GM12874 (cell line): ENCODE data around the gene SLAIN2.
A peak's percentile ranks its signal among the peaks of the same experiment; 100 is the strongest.

Source experiments
- CTCF ChIP-seq: IDR thresholded peaks from 2 replicates; pipeline ENCODE4 v1.5.1; 2011; ENCODE audit warnings: low read depth, mild to moderate bottlenecking, control low read depth, low read length, moderate library complexity; ENCODE audit not compliant: insufficient read depth

SLAIN2 gene

GRCh38 chr4:48428926-48429325, 87.6 kb downstream of the SLAIN2 start:
- TF ChIP-seq CTCF: no peak

GRCh38 chr4:48429709-48430474, 88.6 kb downstream of the SLAIN2 start:
- no peak for TF ChIP-seq CTCF

GRCh38 chr4:48431401-48431800, 90.1 kb downstream of the SLAIN2 start:
- TF ChIP-seq CTCF: no peak

- TF ChIP-seq CTCF: no peak
Observed at GRCh38 chr4:48432017-48432416, 90.7 kb downstream of the SLAIN2 start.

- no peak for TF ChIP-seq CTCF
Observed at GRCh38 chr4:48436318-48436717, 95.0 kb downstream of the SLAIN2 start.

- no peak for TF ChIP-seq CTCF
Observed at GRCh38 chr4:48439988-48440387, 98.7 kb downstream of the SLAIN2 start.

- TF ChIP-seq CTCF: peak; percentile 20; the same call in 1 of the 2 replicates
Observed at GRCh38 chr4:48445704-48446103, 104.4 kb downstream of the SLAIN2 start.

- TF ChIP-seq CTCF: no peak
Observed at GRCh38 chr4:48446642-48447041, 105.3 kb downstream of the SLAIN2 start.
